Esophagus squamous epithelium (tissue), 5 donors: ENCODE data around the gene SMAD5. TPM values are rescaled to one million over a fixed set of nuclear protein-coding genes. Genes with fewer than 3 reads are reported as not detected.

Experiments used
- DNase-seq: peaks from one replicate; lab custom pipeline; 2025; lab: John Stamatoyannopoulos, UW
- H3K27ac ChIP-seq, 4 donors: fragments of 200-600 bp; sonication (generic); one replicate each; pipeline ENCODE4 v1.5.1; 2016 to 2019; ENCODE audit warnings: mild to moderate bottlenecking in 1 of 4
- H3K27me3 ChIP-seq, 4 donors: fragments of 200-600 bp; sonication (generic); 1 replicate in 3 of 4; 2 replicates in 1 of 4; pipeline versions ENCODE4 v1.5.1 to v1.6.0; 2017 to 2021; ENCODE audit warnings: antibody characterized with exemption in 1 of 4
- H3K36me3 ChIP-seq, 3 donors: fragments of 200-600 bp; sonication (generic); one replicate each; pipeline ENCODE4 v1.5.1; 2016 to 2019
- H3K4me1 ChIP-seq, 3 donors: fragments of 200-600 bp; sonication (generic); one replicate each; pipeline ENCODE4 v1.5.1; 2017 to 2019
- H3K4me3 ChIP-seq, 4 donors: fragments of 200-600 bp; sonication (generic); 1 replicate in 3 of 4; 2 replicates in 1 of 4; pipeline ENCODE4 v1.5.1; 2016 to 2019; ENCODE audit warnings: mild to moderate bottlenecking in 2 of 4, moderate library complexity in 1 of 4
- H3K9me3 ChIP-seq, 3 donors: fragments of 200-600 bp; sonication (generic); one replicate each; pipeline ENCODE4 v1.5.1; 2016 to 2019
- CTCF ChIP-seq, 6 experiments: fragments of 450-650 bp in 4 of 6; fragments of 200-600 bp in 2 of 6; sonication (generic) in 2 of 6; IDR thresholded peaks; one replicate each; pipeline ENCODE4 v1.5.1; 2016 to 2019; ENCODE audit warnings: antibody characterized with exemption in 6 of 6, mild to moderate bottlenecking in 4 of 6, moderate library complexity in 4 of 6
- POLR2A ChIP-seq, 4 donors: fragments of 450-650 bp; IDR thresholded peaks; one replicate each; pipeline ENCODE4 v1.6.1; 2017; ENCODE audit warnings: antibody characterized with exemption in 4 of 4, mild to moderate bottlenecking in 4 of 4, moderate library complexity in 3 of 4
- WGBS, 2 donors: methylation state at CpG; one replicate each; pipeline ENCODE4 v1.1.5; 2018; 5-methylcytosine and 5-hydroxymethylcytosine counted together
- intact Hi-C: fragments of 100-400 bp; cut with DNase I; formaldehyde crosslinking; loops from one replicate; pipeline ENCODE4 v1.15.0; 2022
- small RNA-seq, 4 donors: library from RNA; depleted of rRNA; stranded (forward); fragments of <200 nt; gene quantifications; one replicate each; pipeline ENCODE3, GENCODE V24; 2016
- total RNA-seq, 4 donors: library from RNA; depleted of rRNA; stranded (reverse); fragments of >200 nt; gene quantifications; one replicate each; pipeline ENCODE4 v1.1.0, GENCODE V29; 2016
- donor health status: DM: yes; HTN: yes; CAD: no.

SMAD5 gene
- total RNA-seq, 4 donors from 2014 or later, result 32.0 to 49.6 (median 38.1) TPM

GRCh38 chr5:136230176-136230575, 97.5 kb downstream of the SMAD5 start:
- H3K27ac ChIP-seq, result no peak overlapping the region
- H3K27me3 ChIP-seq, result peaks cover 0 to 35% (median 0%) of the 10 kb centered on the region in 4 donors
- no peaks in the 10 kb centered on the region for H3K36me3 ChIP-seq
- H3K4me1 ChIP-seq, result no peaks in the 10 kb centered on the region
- no peaks in the 10 kb centered on the region for H3K9me3 ChIP-seq
- intact Hi-C loops, result no loop called here
- WGBS, 2 donors, result 0 to 14% methylated on average over 1 of the region's 1 CpG
- TF ChIP-seq POLR2A (IDR thresholded peaks at IDR 0.05), result no peak
- TF ChIP-seq CTCF (IDR thresholded peaks at IDR 0.05), result no peak
- no peak overlapping the region for H3K4me3 ChIP-seq
- no peak for DNase-seq

- Histone ChIP-seq H3K9me3 (no peaks in the 10 kb centered on the region), H3K27ac (no peak overlapping the region), H3K4me3 (no peak overlapping the region), H3K36me3 (no peaks in the 10 kb centered on the region), H3K4me1 (no peaks in the 10 kb centered on the region), H3K27me3 (peaks cover 0 to 26% (median 0%) of the 10 kb centered on the region in 4 donors)
- 78 to 86% methylated on average over 6 of the region's 6 CpGs for WGBS, 2 donors
- intact Hi-C loops, result no loop called here
- no peak for DNase-seq
- no peak for TF ChIP-seq POLR2A (IDR thresholded peaks at IDR 0.05)
Measured at GRCh38 chr5:136232316-136232715, 99.7 kb downstream of the SMAD5 start.

Small RNA genes within 50 kb of the gene (small RNA-seq; reads per million reads assigned to genes)
- 0 reads per million in 4 donors for gene RF02173
- 0 reads per million in 4 donors for gene RF02175
- 0 reads per million in 4 donors for gene RF02176

Other genes starting within 250 kb of the SMAD5 start
- not detected for gene IL9, start 237.0 kb upstream of the SMAD5 start, total RNA-seq
- not detected for gene LECT2, start 177.9 kb upstream of the SMAD5 start, total RNA-seq
- gene TGFBI, start 103.9 kb upstream of the SMAD5 start, total RNA-seq, result 10 to 100 TPM in 2 of 4 donors, 1 to 10 TPM in 2; 7.3 to 63.5 (median 33.3) TPM
- not detected for gene SMIM32, start 60.3 kb downstream of the SMAD5 start, total RNA-seq
- not detected for gene TRPC7, start 232.7 kb downstream of the SMAD5 start, total RNA-seq